ENCODE results near the gene OR6J1. TPM values are rescaled to one million over a fixed set of nuclear protein-coding genes. Genes with fewer than 3 reads are reported as not detected.

Gene OR6J1
- total RNA-seq, 1 donor from 2014 or later, result not detected

DNA sequence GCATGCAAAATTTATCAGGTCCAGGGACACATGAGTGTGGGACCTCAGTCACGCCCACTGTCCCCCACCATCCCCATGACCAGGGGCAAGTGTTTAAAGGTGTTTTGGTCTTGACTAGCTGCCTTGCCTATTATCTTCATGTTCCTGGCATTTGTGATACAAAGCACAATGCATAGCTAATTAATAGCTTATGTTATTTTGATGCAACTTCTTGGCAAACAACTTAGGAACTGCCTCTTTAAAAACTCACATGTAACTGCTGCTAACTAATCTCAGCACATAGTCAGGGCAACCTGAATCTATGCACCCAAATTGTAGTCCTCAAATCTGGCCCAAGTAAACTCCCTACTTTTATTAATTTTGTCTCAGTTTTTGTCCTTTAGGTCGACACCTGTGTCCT, 7.4 kb upstream of the OR6J1 start:
- no peaks in the 10 kb centered on the region for H3K4me1 ChIP-seq
- TF ChIP-seq, protein P1, sequence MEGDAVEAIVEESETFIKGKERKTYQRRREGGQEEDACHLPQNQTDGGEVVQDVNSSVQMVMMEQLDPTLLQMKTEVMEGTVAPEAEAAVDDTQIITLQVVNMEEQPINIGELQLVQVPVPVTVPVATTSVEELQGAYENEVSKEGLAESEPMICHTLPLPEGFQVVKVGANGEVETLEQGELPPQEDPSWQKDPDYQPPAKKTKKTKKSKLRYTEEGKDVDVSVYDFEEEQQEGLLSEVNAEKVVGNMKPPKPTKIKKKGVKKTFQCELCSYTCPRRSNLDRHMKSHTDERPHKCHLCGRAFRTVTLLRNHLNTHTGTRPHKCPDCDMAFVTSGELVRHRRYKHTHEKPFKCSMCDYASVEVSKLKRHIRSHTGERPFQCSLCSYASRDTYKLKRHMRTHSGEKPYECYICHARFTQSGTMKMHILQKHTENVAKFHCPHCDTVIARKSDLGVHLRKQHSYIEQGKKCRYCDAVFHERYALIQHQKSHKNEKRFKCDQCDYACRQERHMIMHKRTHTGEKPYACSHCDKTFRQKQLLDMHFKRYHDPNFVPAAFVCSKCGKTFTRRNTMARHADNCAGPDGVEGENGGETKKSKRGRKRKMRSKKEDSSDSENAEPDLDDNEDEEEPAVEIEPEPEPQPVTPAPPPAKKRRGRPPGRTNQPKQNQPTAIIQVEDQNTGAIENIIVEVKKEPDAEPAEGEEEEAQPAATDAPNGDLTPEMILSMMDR (IDR thresholded peaks at IDR 0.05), result no peak
- TF ChIP-seq POLR2A (IDR thresholded peaks at IDR 0.05), result no peak
- no peak for TF ChIP-seq POLR2AphosphoS5 (IDR thresholded peaks at IDR 0.05; ENCODE audit: insufficient read depth in 1 of 2, low read depth in 1 of 2)
- H3K36me3 ChIP-seq, result no peaks in the 10 kb centered on the region
- no peak overlapping the region for H3K27ac ChIP-seq
- no peaks in the 10 kb centered on the region for H3K9me3 ChIP-seq
- H3K27me3 ChIP-seq, result no peaks in the 10 kb centered on the region
- no peak overlapping the region for H3K4me3 ChIP-seq
- peak in 1 of 2 donors; percentile 6 for DNase-seq (ENCODE audit: extremely low spot score in 2 of 2)
- intact Hi-C loops (cut with DNase I), result loop anchor here (5.0 to 10.0 kb wide), 2 partner anchors 77 to 756 kb away; partner anchors contain the start of gene MYH6

DNA sequence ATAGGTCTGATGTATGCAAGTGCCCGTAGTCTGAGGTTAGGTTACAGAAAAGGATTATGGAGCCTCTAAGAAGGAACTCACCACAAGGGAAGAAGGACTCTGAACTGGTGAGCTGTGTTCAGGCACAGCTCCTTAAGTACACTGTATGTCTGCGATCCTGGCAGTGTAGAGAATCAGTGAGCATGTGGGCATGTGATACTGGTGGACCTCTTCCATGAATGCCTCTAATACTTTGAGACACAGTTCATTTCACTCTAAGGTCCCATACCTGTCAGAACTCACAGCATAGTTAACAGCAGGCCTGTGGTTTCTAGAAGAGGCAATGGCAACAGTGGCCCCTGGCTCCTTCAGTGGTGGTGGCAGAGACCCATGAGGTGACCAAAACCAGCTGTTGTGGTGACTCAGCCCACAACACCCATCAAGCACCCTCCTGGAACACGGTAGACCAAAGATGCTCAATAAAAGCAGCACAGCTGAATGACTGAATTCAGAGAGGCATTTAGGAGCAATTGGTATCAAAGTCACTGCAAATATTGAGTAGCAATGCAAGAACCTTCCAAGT, 6.9 kb upstream of the OR6J1 start:
- no peaks in the 10 kb centered on the region for H3K4me1 ChIP-seq
- H3K27me3 ChIP-seq, result no peaks in the 10 kb centered on the region
- TF ChIP-seq POLR2A (IDR thresholded peaks at IDR 0.05) (no peak), POLR2AphosphoS5 (IDR thresholded peaks at IDR 0.05; ENCODE audit: insufficient read depth in 1 of 2, low read depth in 1 of 2) (no peak)
- TF ChIP-seq, protein P1 (IDR thresholded peaks at IDR 0.05), result no peak
- DNase-seq (ENCODE audit: extremely low spot score in 2 of 2), result peak in 1 of 2 donors; percentile 16
- no peak overlapping the region for H3K4me3 ChIP-seq
- no peaks in the 10 kb centered on the region for H3K36me3 ChIP-seq
- intact Hi-C loops (cut with DNase I), result loop anchor here (5.0 to 10.0 kb wide), 2 partner anchors 76 to 756 kb away; partner anchors contain the start of gene MYH6
- no peaks in the 10 kb centered on the region for H3K9me3 ChIP-seq
- H3K27ac ChIP-seq, result no peak overlapping the region

DNA sequence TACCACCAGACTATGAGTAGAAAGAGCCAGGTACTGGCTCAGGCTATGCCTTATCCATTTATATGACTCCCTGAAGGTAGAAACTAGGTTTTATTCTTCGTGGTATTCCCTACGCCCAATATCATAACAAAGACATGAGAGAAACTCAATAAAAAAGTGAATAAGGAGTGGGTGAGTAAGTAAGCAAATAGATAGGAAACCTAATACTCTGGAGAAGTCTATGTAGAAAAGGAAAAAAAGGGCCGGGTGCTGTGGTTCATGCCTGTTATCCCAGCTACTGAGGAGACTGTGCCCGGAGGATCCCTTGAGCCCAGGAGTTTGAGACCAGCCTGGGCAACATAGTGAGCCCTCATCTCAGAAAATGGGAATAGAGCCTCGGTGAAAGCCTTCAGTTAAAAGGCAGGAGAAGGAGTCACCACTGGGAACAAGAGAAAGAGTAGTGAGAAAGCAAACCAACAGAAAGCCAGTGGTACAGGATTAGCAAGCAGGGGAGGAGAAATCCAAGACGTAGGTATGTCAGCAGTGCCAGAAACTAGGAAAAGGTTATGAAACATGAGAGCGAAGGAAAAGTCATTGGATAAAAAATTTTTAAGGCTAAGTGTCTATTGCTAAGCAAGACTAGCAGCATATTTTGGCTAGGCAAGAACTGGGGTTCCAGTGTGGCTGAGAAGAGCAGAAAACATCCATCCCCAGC, 6.0 kb upstream of the OR6J1 start:
- Histone ChIP-seq H3K9me3 (no peaks in the 10 kb centered on the region), H3K27me3 (no peaks in the 10 kb centered on the region), H3K4me3 (no peak overlapping the region), H3K36me3 (no peaks in the 10 kb centered on the region), H3K27ac (no peak overlapping the region), H3K4me1 (no peaks in the 10 kb centered on the region)
- peak in 1 of 2 donors; percentile 11 for DNase-seq (ENCODE audit: extremely low spot score in 2 of 2)
- intact Hi-C loops (cut with DNase I), result loop anchor here (5.0 to 10.0 kb wide), 2 partner anchors 75 to 757 kb away; partner anchors contain the start of gene MYH6
- TF ChIP-seq, protein P1 (IDR thresholded peaks at IDR 0.05), result no peak
- TF ChIP-seq POLR2AphosphoS5 (IDR thresholded peaks at IDR 0.05; ENCODE audit: insufficient read depth in 1 of 2, low read depth in 1 of 2), result no peak
- no peak for TF ChIP-seq POLR2A (IDR thresholded peaks at IDR 0.05)

DNA sequence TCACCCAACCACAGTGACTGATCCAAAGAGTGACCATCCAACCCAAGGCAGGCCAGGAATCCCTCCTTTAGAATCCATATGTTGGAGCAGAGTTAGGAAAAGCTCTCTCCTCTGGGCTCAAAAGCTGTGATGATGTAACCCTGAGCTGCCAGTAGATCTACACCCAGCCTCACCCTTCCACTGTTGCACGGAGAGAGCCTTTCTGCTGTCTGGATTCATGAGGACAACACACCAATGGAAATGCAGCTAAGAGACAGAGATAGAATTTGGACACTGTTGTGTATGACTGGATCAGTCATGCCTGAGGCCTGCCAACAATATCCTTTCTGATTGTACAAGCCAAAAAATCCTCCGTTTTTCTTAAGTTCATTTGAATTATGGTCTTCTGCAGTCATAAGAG, 4.4 kb upstream of the OR6J1 start:
- TF ChIP-seq, protein P1 (IDR thresholded peaks at IDR 0.05), result no peak
- TF ChIP-seq POLR2AphosphoS5 (IDR thresholded peaks at IDR 0.05; ENCODE audit: insufficient read depth in 1 of 2, low read depth in 1 of 2), result no peak
- no peak for TF ChIP-seq POLR2A (IDR thresholded peaks at IDR 0.05)
- DNase-seq (ENCODE audit: extremely low spot score in 2 of 2), result no peak
- H3K4me3 ChIP-seq, result no peak overlapping the region
- no peaks in the 10 kb centered on the region for H3K27me3 ChIP-seq
- H3K9me3 ChIP-seq, result no peaks in the 10 kb centered on the region
- H3K36me3 ChIP-seq, result no peaks in the 10 kb centered on the region
- H3K27ac ChIP-seq, result no peak overlapping the region
- intact Hi-C loops (cut with DNase I), result no loop called here
- no peaks in the 10 kb centered on the region for H3K4me1 ChIP-seq

Measured in vagina (tissue), 2 donors.